GM19238 (cell line): ENCODE results near the gene GATAD1.
A peak's percentile ranks its signal among the peaks of the same experiment; 100 is the strongest.
"Not testable (repeated sequence)": the region's sequence is repeated elsewhere in the genome, so short reads cannot be mapped to it uniquely, and the experiment has no call there.

ENCODE experiments used
- DNase-seq: peaks from one replicate; pipeline ENCODE4 v3.0.0; 2011; ENCODE audit warnings: low spot score; ENCODE audit not compliant: insufficient read length

GATAD1 gene

GRCh38 chr7:92436612-92437445 lies 10.5 kb upstream of the GATAD1 start:
- no peak for DNase-seq

GRCh38 chr7:92437956-92438491 lies 9.3 kb upstream of the GATAD1 start:
- DNase-seq: no peak

DNA sequence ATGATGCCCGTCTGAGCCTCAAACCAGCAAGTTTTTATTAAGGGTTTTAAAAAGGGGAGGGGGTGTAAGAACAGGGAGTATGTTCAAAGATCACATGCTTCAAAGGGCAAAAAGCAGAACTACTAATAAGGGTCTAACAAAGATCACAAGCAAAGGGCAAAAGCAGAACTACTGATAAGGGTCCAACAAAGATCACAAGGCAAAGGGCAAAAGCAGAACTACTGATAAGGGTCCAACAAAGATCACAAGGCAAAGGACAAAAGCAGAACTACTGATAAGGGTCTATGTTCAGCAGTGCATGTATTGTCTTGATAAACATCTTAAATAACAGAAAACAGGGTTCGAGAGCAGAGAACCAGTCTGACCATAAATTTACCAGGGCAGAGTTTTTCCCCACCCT lies 4.6 kb upstream of the GATAD1 start:
- DNase-seq: not testable (repeated sequence)

- no peak for DNase-seq
These were observed 375 bp upstream of the GATAD1 start for GRCh38 chr7:92446869-92447344.

GRCh38 chr7:92448205-92448747 lies 994 bp downstream of the GATAD1 start:
- no peak for DNase-seq

- DNase-seq: no peak
These were observed 4.4 kb downstream of the GATAD1 start for GRCh38 chr7:92451645-92452044.

GRCh38 chr7:92456236-92456635 lies 9.0 kb downstream of the GATAD1 start:
- DNase-seq: no peak

DNA sequence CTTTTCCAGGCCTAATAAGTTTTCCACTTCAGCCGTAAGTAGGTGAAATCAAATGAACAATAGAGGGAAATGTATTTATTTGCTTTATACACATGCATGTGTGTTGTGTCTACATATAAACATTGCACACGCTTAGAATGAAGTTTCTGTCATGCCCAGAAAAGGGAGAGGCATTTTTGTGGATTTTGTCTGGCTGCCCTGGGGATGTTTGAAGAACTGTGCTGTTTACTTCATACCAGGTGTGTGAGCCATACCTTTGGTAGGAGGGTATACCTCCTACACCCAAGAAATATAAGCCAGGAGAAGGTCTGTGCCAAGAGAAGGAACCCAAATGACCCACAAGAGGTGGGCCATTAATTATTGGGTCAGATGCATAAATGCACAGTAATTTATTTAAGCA lies 12.8 kb downstream of the GATAD1 start:
- DNase-seq: no peak

DNA sequence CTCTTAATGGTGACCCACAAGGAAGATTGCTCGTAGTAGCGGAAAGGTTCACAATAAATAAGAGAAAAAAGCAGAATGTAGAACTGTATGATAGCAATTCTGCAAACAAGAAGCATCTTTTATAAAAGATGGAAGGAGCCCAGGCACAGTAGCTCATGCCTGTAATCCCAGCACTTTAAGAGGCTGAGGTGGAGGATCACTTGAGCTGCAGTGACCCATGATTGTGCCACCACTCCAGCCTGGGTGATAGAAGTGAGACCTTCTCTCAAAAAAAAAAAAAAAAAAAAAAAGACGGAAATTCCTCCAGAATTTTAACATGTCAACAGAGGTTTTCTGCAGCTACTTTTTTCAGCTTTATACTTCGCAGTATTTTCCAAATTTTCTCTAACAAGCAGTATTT lies 13.2 kb downstream of the GATAD1 start:
- DNase-seq: no peak

GRCh38 chr7:92461027-92462003 lies 14.0 kb downstream of the GATAD1 start:
- DNase-seq: peak; percentile 18

- no peak for DNase-seq
These were observed 15.3 kb downstream of the GATAD1 start for GRCh38 chr7:92462560-92462959.

DNA sequence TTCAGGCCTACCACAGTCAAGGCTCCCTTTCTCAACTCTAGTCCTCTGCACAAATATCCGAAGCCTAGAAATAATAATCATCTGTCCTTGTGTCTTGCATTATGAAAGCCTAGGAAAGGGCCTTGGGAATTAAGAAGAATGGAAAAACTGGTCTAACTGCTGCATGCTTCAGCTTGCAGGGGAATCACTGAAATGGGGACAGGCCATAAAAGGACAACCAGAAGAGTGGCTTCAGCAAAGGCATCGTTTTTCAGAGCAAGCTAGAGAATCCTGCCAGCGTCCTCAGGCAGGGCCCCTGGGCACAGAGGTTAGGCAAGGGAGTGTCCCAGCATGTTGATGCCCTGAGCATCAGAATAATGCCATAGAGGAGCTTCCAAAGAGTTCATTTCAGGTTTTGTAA lies 17.2 kb downstream of the GATAD1 start:
- no peak for DNase-seq

DNA sequence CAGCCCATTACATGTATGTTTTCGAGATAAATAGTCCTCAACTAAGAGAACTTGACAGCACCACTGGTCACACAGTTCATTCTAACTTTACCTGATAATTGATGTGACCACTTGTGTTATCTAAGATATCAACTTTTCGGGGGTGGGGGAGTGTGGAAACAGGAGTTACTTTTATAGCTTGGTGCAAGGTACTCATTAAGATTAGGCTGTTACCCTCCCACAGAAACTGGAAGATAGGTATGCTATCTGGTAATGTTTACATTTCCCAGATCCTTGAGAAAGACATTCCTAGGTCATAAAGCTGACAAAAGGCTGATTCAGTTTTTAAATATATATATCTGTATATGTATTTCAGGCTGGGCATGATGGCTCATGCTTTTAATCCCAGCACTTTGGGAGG lies 19.4 kb downstream of the GATAD1 start:
- no peak for DNase-seq

GRCh38 chr7:92468589-92468988 lies 21.3 kb downstream of the GATAD1 start:
- DNase-seq: not testable (repeated sequence)

GRCh38 chr7:92473989-92474388 lies 26.7 kb downstream of the GATAD1 start:
- not testable (repeated sequence) for DNase-seq

- DNase-seq: not testable (repeated sequence)
These were observed 28.0 kb downstream of the GATAD1 start for GRCh38 chr7:92475261-92475770.

DNA sequence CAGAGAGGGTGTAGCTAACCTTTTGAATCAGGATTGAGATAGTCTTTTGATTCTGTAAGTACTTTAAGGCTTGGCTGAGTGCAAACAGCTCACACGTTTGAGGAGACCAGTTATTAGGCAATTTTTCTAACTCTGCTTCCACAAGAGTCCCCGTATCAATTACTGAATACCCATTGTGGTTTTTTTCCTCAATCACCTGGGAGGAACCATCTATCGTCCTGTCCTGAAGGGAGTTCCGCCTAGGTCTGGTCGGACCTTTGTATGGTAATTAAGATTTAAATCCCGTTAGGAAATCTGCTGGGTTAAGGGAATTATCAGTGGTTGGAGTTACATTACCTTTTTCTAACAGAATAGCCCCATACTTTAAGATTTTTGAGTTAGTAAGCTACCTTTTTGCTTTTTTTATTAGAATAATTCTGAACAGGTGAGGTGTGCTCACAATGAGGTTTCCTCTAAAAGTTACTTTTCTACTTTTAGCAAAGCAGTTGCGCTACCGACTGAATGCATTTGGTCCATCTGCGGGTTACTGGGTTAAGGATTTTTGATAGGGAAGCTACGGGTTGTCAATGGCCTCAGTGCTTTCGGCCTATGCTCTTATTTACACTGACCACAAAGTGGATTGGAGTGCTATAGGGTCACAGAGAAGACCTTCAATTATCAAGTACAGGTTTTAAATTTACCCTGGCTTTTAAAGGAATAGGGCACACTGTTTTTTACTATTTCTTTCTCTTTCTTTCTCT lies 28.7 kb downstream of the GATAD1 start:
- not testable (repeated sequence) for DNase-seq

DNA sequence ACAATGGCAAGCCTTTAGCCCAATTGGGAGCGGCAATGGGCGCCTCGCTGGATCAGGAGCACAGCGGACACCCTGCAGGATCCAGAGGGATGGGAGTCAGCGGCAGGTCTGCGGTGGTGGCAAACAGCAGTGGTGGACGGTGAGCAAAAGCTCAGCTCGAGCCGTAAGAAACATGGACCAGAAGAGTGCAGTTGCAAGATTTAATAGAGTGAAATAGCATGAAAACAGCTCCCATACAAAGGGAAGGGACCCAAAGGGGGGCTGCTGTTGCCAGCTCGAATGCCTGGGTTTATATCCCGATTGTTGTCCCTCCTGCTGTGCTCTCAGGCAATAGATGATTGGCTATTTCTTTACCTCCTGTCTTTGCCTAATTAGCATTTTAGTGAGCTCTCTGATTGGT lies 30.4 kb downstream of the GATAD1 start, which contains the start of gene ERVW-1:
Gene ERVW-1, minus strand, starts transcription at position 266 of the 400 bp plus-strand sequence. CDS start 7,565 bp downstream, outside the sequence.
- DNase-seq: not testable (repeated sequence)

DNA sequence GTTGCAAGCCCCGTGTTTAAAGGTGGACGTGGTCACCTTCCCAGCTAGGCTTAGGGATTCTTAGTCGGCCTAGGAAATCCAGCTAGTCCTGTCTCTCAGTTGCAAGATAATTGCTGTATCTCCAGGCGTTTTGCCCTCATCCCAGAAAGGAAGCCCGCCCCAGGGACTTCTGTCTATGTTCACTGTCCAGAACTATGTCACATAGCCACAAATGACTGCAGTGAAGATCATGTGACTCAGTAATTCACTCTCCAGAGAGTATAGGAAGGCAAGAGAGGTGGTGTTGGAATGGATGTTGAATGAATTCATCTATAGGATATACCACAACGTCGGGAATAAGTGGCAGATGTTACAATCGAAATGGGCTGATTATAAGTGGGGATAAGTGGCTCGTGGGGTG lies 30.8 kb downstream of the GATAD1 start:
- no peak for DNase-seq

DNA sequence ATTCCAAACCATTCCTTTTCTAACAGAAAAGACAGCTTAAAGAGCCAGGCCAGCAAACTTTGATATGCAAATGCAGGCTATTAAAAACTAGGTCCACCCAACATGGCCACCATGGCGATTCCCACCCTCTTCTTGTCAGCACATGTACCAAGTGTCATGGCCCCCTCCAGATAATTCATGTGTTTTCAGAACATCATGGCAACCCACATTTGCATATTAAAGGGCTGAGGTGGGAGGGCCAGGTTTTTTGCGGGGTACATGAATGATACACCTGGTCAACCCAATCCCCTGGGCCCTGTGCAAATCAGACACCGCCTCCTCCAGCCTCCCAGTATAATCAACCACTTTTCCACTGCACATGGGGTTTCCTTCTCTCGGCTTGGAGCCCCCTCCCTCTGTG lies 31.4 kb downstream of the GATAD1 start:
- no peak for DNase-seq
